ENCODE results near the gene PIGH.

PIGH gene

DNA sequence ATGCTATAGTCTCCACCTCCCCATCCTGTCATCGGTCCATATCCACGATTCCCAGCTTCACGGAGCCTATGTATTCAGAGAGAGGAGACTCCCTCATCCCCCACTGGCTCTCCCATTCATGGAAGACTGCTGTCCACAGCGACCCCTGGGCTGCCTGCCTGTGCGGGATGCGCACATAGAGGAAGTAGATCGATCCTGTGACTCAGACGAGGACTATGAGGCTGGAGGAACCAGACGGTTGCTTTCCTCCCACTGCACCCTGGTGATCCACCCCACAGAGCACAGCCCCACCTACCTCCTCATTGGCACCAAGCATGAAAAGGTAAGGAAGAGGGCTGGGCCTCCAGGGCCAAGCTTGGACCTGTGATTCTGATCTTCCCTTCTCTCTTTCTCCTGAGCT is 24.4 kb downstream of the PIGH start:
- FAIRE-seq (no peak), DNase-seq (ENCODE audit: low spot score) (no peak)

- FAIRE-seq (no peak), DNase-seq (ENCODE audit: low spot score) (no peak)
Observed at GRCh38 chr14:67574806-67575205, 25.3 kb downstream of the PIGH start.

- FAIRE-seq (no peak), DNase-seq (ENCODE audit: low spot score) (no peak)
Observed at GRCh38 chr14:67574156-67574555, 25.9 kb downstream of the PIGH start.

GRCh38 chr14:67573228-67574010 is 26.6 kb downstream of the PIGH start:
- FAIRE-seq (no peak), DNase-seq (ENCODE audit: low spot score) (no peak)

- FAIRE-seq: no peak
- DNase-seq (ENCODE audit: low spot score): no peak
Observed at GRCh38 chr14:67572608-67573007, 27.5 kb downstream of the PIGH start.

- FAIRE-seq: no peak
- no peak for DNase-seq (ENCODE audit: low spot score)
Observed at GRCh38 chr14:67571991-67572323, 28.1 kb downstream of the PIGH start.

GRCh38 chr14:67571275-67571990 is 28.6 kb downstream of the PIGH start:
- FAIRE-seq (no peak), DNase-seq (ENCODE audit: low spot score) (no peak)

GRCh38 chr14:67570453-67570852 is 29.6 kb downstream of the PIGH start:
- no peak for FAIRE-seq

GRCh38 chr14:67569651-67570290 is 30.3 kb downstream of the PIGH start:
- FAIRE-seq (no peak), DNase-seq (ENCODE audit: low spot score) (no peak)

More at GRCh38 chr14:67570453-67570852, 29.6 kb downstream of the PIGH start:
- DNase-seq (ENCODE audit: low spot score): no peak

GRCh38 chr14:67569011-67569650 is 30.9 kb downstream of the PIGH start:
- no peak for DNase-seq (ENCODE audit: low spot score)
- FAIRE-seq: no peak

DNA sequence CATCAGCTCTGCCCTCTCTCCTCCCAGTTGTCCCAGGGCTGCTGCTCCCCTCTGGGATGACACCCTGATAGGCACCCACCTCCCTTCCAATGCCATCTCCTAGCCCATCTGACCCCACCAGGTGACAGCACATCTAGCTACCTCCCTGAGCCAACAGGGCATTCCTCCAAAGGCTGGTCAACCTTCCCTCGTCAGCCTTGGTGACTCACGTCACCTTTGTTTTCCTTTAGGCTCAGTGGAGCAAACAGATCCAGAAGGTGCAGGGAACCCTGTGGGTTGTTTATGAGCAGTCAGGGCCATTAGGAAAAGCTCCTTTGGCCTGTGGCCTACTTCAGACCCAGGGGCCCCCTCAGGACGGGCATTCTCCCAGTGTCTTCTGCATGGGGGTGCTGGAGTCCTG is 32.4 kb downstream of the PIGH start:
- FAIRE-seq (no peak), DNase-seq (ENCODE audit: low spot score) (no peak)

- FAIRE-seq (no peak), DNase-seq (ENCODE audit: low spot score) (no peak)
Observed at GRCh38 chr14:67566908-67567307, 33.2 kb downstream of the PIGH start.

DNA sequence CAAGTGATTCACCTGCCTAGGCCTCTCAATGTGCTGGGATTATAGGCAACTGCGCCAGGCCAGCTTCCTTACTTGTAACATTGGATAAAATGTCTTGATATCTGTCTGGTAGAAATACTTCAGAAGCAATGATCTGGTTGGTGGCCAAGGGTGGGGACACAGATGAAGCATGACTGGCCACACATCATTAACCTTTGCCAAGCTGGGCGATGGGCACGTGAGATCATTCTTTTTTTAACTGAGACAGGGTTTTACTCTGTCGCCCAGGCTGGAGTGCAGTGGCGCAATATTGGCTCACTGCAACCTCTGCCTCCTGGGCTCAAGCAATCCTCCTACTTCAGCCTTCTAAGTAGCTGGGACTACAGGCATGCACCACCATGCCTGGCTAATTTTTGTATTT is 35.8 kb downstream of the PIGH start:
- DNase-seq (ENCODE audit: low spot score) (peak; percentile 57), FAIRE-seq (no peak)

DNA sequence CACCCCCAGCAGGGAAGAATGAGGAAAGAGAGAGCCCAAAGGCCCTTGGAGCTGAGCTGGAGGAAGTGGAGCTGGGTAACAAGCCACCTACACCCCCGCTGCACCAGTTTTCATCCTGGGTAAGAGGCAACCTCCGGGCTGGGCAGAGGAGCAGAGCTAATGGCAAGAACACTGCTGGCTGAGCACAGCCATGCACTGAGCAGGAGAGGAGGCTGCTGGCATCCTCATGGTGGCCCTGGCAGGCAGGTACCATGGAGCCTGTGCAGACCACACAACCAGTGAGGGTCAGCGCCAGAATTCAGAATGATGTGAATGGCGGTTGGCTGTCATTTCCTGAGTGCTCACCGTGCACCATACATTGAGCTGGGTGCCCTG is 37.3 kb downstream of the PIGH start:
- DNase-seq (ENCODE audit: low spot score) (no peak), FAIRE-seq (no peak)

DNA sequence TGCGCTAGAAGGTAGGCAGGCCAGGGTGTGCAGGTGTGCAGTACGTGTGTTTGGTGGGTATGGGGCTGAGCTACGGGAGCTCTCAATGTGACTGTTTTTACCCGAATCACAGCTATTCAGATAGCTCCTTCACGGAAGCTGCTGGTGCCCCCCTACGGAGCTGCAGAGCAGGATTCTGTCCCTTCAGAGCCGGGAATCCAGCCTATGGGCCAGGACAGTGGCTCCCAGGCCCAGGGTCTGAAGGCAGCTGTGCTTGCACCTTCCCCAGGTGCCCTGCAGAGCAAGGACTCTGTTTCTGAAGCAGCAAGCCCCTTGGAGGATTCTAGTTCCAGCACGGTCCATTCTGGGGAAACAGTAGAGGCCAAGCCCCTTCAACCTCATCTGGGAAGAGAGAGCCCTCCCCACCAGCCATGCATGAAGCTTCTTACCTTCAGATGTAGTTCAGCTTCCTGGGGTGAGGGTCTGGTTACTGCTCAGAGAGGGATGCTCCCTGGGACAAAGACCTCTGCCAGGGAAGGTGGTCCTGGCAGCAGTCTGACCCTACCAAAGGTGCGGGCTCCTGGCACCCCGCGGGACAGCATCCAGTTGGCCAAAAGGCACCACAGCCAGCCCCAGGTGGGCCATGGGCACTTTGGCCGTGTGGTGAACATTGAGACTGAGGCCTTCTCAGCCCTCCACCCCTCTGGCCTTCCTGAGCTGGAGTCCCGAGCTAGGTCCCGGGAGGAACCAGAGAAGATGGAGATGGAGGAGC is 37.9 kb downstream of the PIGH start:
- FAIRE-seq (no peak), DNase-seq (ENCODE audit: low spot score) (no peak)

GRCh38 chr14:67559639-67560038 is 40.4 kb downstream of the PIGH start:
- FAIRE-seq (no peak), DNase-seq (ENCODE audit: low spot score) (no peak)

DNA sequence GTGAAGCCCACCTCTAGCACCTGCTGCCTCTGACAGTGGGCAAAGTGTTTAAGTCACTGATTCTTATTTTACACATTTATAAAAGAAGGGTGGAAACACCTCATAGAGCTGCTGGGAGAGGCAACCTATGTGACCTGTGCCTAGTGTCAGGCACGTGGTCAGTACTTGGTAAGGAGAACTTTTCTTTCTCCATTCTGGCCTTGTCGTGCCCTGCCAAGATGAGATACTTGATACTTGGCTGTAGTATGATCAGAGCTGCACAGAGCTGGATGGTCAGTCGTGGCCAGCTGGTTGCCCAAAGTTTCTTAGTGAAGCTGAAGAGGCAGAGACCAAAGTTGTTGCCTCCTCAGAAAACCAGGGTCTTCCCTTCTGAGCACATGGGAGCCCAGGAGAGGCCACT is 42.4 kb downstream of the PIGH start:
- no peak for DNase-seq (ENCODE audit: low spot score)
- no peak for FAIRE-seq

- DNase-seq (ENCODE audit: low spot score): peak; percentile 56
- no peak for FAIRE-seq
Observed at GRCh38 chr14:67557118-67557517, 43.0 kb downstream of the PIGH start.

GRCh38 chr14:67556671-67557070 is 43.4 kb downstream of the PIGH start:
- FAIRE-seq: no peak
- no peak for DNase-seq (ENCODE audit: low spot score)

DNA sequence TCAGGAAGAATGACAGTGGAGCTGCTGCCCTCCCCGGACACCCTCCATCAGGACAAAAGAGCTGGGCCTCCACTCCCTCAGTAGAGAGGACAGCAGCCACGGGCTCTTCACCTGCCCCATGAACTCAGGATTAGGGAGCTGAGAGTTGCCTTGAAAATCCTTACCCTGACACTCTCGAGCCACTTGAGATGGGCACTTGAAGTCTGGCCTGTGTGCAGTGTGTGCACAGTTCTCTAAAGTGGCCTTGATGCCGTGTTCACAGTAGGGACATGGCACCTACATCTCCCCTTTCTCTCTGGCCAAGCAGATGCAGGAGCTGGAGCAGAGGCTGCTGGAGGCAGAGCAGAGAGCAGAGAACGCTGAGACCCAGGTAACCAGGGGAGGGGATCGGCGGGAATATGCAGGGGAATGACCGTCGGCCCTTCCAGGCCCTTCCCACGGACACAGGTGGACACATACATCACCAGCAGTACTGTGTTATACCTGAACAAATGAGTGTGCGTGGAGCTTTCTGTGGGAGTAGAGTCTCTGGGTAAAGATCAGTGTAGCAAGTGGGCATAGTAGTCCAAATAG is 44.5 kb downstream of the PIGH start:
- DNase-seq (ENCODE audit: low spot score) (no peak), FAIRE-seq (no peak)

- FAIRE-seq: no peak
- no peak for DNase-seq (ENCODE audit: low spot score)
Observed at GRCh38 chr14:67554341-67554740, 45.7 kb downstream of the PIGH start.
